Measurements from ENCODE around the gene COL12A1. TPM values are rescaled to one million over a fixed set of nuclear protein-coding genes. Genes with fewer than 3 reads are reported as not detected.

The COL12A1 gene
- total and polyA plus RNA-seq, 8 donors = 23.1 to 74.3 (median 31.5) TPM

DNA sequence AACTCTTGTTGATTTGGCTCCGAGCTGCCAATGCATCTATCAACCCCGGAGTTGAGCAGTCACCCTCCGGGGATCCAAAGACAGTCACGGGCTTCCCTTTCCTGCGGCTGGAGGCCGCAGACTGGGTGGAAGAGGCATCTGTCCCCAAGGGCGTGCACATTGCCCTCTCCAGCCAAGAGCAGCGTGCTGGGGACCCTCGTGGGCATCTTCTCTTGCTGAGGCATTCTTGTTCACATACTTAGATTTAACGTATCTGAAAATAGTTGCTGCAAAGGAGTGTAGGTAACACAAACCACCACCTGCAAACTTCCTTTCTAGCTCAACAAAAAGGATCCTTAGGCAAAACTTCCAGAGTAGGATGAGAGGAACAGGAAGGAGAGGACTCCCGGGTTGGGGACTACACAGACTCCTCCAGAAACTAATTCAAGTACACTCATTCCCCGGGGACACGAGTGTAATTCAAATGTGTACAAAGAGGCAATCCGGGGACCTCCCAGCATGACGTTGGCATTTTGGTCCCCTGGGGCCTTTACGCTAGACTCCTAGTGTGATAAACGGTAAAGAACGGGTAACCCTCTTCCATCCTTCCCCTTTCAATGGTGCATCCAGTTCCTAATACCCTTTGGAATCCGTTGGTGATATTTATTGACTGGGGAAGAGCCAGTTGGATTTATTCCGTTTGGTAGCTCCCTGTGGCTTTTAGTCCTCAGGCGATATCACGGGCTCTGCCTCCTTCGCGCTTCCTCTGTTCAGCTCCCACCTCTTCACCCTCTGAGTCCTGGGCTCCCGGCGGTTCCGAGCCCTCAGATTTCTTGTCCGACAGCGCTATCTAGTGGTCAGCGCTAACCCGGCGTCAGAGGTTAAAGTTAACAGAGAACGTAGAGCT lies 2.7 kb upstream of the COL12A1 start:
- no peak overlapping the region for H3K27ac ChIP-seq
- H3K27me3 ChIP-seq = peaks cover 22 to 56% of the 10 kb centered on the region in 2 donors
- no peaks in the 10 kb centered on the region for H3K36me3 ChIP-seq
- ATAC-seq (peak; percentile 67), DNase-seq (peak; percentile 80 to 90 (median 86))
- no peak overlapping the region for H3K4me3 ChIP-seq
- TF ChIP-seq, protein P1, sequence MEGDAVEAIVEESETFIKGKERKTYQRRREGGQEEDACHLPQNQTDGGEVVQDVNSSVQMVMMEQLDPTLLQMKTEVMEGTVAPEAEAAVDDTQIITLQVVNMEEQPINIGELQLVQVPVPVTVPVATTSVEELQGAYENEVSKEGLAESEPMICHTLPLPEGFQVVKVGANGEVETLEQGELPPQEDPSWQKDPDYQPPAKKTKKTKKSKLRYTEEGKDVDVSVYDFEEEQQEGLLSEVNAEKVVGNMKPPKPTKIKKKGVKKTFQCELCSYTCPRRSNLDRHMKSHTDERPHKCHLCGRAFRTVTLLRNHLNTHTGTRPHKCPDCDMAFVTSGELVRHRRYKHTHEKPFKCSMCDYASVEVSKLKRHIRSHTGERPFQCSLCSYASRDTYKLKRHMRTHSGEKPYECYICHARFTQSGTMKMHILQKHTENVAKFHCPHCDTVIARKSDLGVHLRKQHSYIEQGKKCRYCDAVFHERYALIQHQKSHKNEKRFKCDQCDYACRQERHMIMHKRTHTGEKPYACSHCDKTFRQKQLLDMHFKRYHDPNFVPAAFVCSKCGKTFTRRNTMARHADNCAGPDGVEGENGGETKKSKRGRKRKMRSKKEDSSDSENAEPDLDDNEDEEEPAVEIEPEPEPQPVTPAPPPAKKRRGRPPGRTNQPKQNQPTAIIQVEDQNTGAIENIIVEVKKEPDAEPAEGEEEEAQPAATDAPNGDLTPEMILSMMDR (IDR thresholded peaks at IDR 0.05) = peak; percentile 74
- H3K9me3 ChIP-seq = no peaks in the 10 kb centered on the region
- intact Hi-C loops (cut with DNase I) = loop anchor here in 1 of 2 donors (10.0 kb wide), 2 partner anchors 794 to 1474 kb away; no protein-coding TSS in a partner anchor
- H3K4me1 ChIP-seq = peaks cover 6 to 42% of the 10 kb centered on the region in 2 donors

- no peak for ATAC-seq
- Histone ChIP-seq H3K36me3 (no peaks in the 10 kb centered on the region), H3K9me3 (no peaks in the 10 kb centered on the region), H3K27ac (peak overlapping the region in 1 of 2 donors; percentile 84), H3K4me3 (peak overlapping the region; percentile 47 to 48), H3K27me3 (peaks cover 23 to 74% of the 10 kb centered on the region in 2 donors), H3K4me1 (peaks cover 12 to 50% of the 10 kb centered on the region in 2 donors)
- TF ChIP-seq, protein P1 (IDR thresholded peaks at IDR 0.05) = no peak
- intact Hi-C loops (cut with DNase I) = loop anchor here in 1 of 2 donors (10.0 kb wide), 2 partner anchors 792 to 1472 kb away; no protein-coding TSS in a partner anchor
- DNase-seq = peak in 2 of 4 donors; percentile 32 to 74
These were observed 906 bp upstream of the COL12A1 start for GRCh38 chr6:75206576-75207342.

GRCh38 chr6:75204959-75205775 lies 686 bp downstream of the COL12A1 start:
- no peaks in the 10 kb centered on the region for H3K36me3 ChIP-seq
- peak in 3 of 4 donors; percentile 32 to 81 (median 64) for DNase-seq
- TF ChIP-seq, protein P1 (IDR thresholded peaks at IDR 0.05) = no peak
- H3K27me3 ChIP-seq = peaks cover 23 to 88% of the 10 kb centered on the region in 2 donors
- H3K27ac ChIP-seq = peak overlapping the region; percentile 56 to 84
- peak overlapping the region; percentile 47 to 48 for H3K4me3 ChIP-seq
- ATAC-seq = peak; percentile 53
- H3K4me1 ChIP-seq = peaks cover 15 to 51% of the 10 kb centered on the region in 2 donors
- no peaks in the 10 kb centered on the region for H3K9me3 ChIP-seq
- intact Hi-C loops (cut with DNase I) = loop anchor here in 1 of 2 donors (10.0 kb wide), 2 partner anchors 790 to 1470 kb away; no protein-coding TSS in a partner anchor

GRCh38 chr6:75204217-75204958 lies 1.5 kb downstream of the COL12A1 start:
- DNase-seq (peak; percentile 60 to 90 (median 80)), ATAC-seq (peak; percentile 37)
- Histone ChIP-seq H3K4me3 (peak overlapping the region; percentile 47 to 48), H3K27me3 (peaks cover 23 to 92% of the 10 kb centered on the region in 2 donors), H3K9me3 (no peaks in the 10 kb centered on the region), H3K36me3 (no peaks in the 10 kb centered on the region), H3K4me1 (peaks cover 15 to 51% of the 10 kb centered on the region in 2 donors), H3K27ac (peak overlapping the region; percentile 56 to 84)
- intact Hi-C loops (cut with DNase I) = loop anchor here in 1 of 2 donors (10.0 kb wide), 2 partner anchors 790 to 1470 kb away; no protein-coding TSS in a partner anchor
- TF ChIP-seq, protein P1 (IDR thresholded peaks at IDR 0.05) = peak; percentile 51 to 54

Data from left lung (tissue), 10 donors.